GM12801 (cell line): Measurements from ENCODE around the gene GAREM1.

Source experiments
- CTCF ChIP-seq: IDR thresholded peaks from one replicate; pipeline ENCODE4 v1.5.1; 2011; ENCODE audit warnings: control low read depth; ENCODE audit not compliant: insufficient read length; ENCODE audit errors: extremely low read depth

The GAREM1 gene

GRCh38 chr18:32337347-32337746, 133.3 kb downstream of the GAREM1 start:
- no peak for TF ChIP-seq CTCF

GRCh38 chr18:32335228-32335627, 135.5 kb downstream of the GAREM1 start:
- TF ChIP-seq CTCF: no peak

- no peak for TF ChIP-seq CTCF
Measured at GRCh38 chr18:32333781-32334180, 136.9 kb downstream of the GAREM1 start.

- no peak for TF ChIP-seq CTCF
Measured at GRCh38 chr18:32332708-32333107, 138.0 kb downstream of the GAREM1 start.

- no peak for TF ChIP-seq CTCF
Measured at GRCh38 chr18:32328974-32329373, 141.7 kb downstream of the GAREM1 start.

GRCh38 chr18:32328379-32328778, 142.3 kb downstream of the GAREM1 start:
- no peak for TF ChIP-seq CTCF

- TF ChIP-seq CTCF: no peak
Measured at GRCh38 chr18:32326450-32327308, 144.0 kb downstream of the GAREM1 start.
